Stimulated activated CD4-positive, alpha-beta T cell treated with anti-CD3 and anti-CD28 coated beads, Interleukin-4, amount 100 ng/mL, for 1 hour (primary cell): ENCODE measurements around the gene ZNF669.

Experiments
- DNase-seq: peaks from one replicate; pipeline ENCODE4 v3.0.0-alpha.2; 2020

Gene ZNF669

GRCh38 chr1:247054992-247055415, 49.2 kb downstream of the ZNF669 start:
- no peak for DNase-seq
